Gastrocnemius medialis (tissue), 4 donors: ENCODE results near the gene COL27A1. TPM values are rescaled to one million over a fixed set of nuclear protein-coding genes. Genes with fewer than 3 reads are reported as not detected.
A peak's percentile ranks its signal among the peaks of the same experiment; 100 is the strongest.

Experiments
- ATAC-seq, 2 donors: fragments of 150-250 bp; one replicate each; pipeline ENCODE4 v1.9.1; 2016
- DNase-seq, 2 donors: peaks; one replicate each; pipeline ENCODE4 v3.0.0-alpha.2; 2019
- H3K27ac ChIP-seq, 4 donors: fragments of 200-600 bp; sonication (generic); 1 replicate in 1 of 4; 2 replicates in 3 of 4; pipeline ENCODE4 v1.5.1; 2016 to 2018; ENCODE audit warnings: mild to moderate bottlenecking in 2 of 4, moderate library complexity in 1 of 4
- H3K27me3 ChIP-seq, 3 donors: fragments of 200-600 bp; sonication (generic) in 2 of 3; 1 replicate in 1 of 3; 2 replicates in 2 of 3; pipeline versions ENCODE4 v1.5.1 to v1.6.0; 2016 to 2019; ENCODE audit warnings: mild to moderate bottlenecking in 1 of 3, moderate library complexity in 1 of 3
- H3K36me3 ChIP-seq, 2 donors: fragments of 200-600 bp; sonication (generic) in 1 of 2; one replicate each; pipeline ENCODE4 v1.5.1; 2017 to 2018
- H3K4me1 ChIP-seq, 2 donors: fragments of 200-600 bp; sonication (generic) in 1 of 2; one replicate each; pipeline ENCODE4 v1.5.1; 2016 to 2017; ENCODE audit warnings: mild to moderate bottlenecking in 2 of 2
- H3K4me3 ChIP-seq, 4 donors: fragments of 200-600 bp; sonication (generic) in 3 of 4; 1 replicate in 1 of 4; 2 replicates in 3 of 4; pipeline ENCODE4 v1.5.1; 2016 to 2019; ENCODE audit warnings: mild to moderate bottlenecking in 2 of 4
- H3K9me3 ChIP-seq, 3 donors: fragments of 200-600 bp; sonication (generic) in 2 of 3; 1 replicate in 1 of 3; 2 replicates in 2 of 3; pipeline ENCODE4 v1.5.1; 2016 to 2019
- POLR2A ChIP-seq, 2 donors: fragments of 450-650 bp; IDR thresholded peaks; one replicate each; pipeline ENCODE4 v1.6.1; 2017; ENCODE audit warnings: antibody characterized with exemption in 2 of 2, mild to moderate bottlenecking in 2 of 2, moderate library complexity in 2 of 2
- in situ Hi-C, 4 donors: fragments of 200-750 bp; cut with MboI; loops; one replicate each; pipeline versions ENCODE4 v1.15.0 to v1.8.0; 2017; ENCODE audit warnings: low sequenced_read_pairs in 4 of 4
- intact Hi-C: fragments of 100-400 bp; cut with DNase I; formaldehyde crosslinking; loops from one replicate; pipeline ENCODE4 v1.15.1; 2023; ENCODE audit warnings: low total_unique reads
- total RNA-seq, 4 donors: library from RNA; depleted of rRNA; stranded (reverse); fragments of >200 nt; gene quantifications; one replicate each; pipeline versions ENCODE4 v1.1.0 to v1.2.3, GENCODE V29; 2016
- TF ChIP-seq, protein P1 (sequence below), 5 experiments: fragments of 450-650 bp in 3 of 5; fragments of 200-600 bp in 2 of 5; sonication (generic) in 2 of 5; IDR thresholded peaks in 4 of 5; conservative IDR thresholded peaks in 1 of 5; 1 replicate in 4 of 5; 2 replicates in 1 of 5; pipeline ENCODE4 v1.5.1; 2016 to 2019; ENCODE audit warnings: antibody characterized with exemption in 5 of 5, mild to moderate bottlenecking in 3 of 5, moderate library complexity in 3 of 5

The COL27A1 gene
- total RNA-seq, 4 donors from 2014 or later: 0.42 to 1.4 (median 0.95) TPM

DNA sequence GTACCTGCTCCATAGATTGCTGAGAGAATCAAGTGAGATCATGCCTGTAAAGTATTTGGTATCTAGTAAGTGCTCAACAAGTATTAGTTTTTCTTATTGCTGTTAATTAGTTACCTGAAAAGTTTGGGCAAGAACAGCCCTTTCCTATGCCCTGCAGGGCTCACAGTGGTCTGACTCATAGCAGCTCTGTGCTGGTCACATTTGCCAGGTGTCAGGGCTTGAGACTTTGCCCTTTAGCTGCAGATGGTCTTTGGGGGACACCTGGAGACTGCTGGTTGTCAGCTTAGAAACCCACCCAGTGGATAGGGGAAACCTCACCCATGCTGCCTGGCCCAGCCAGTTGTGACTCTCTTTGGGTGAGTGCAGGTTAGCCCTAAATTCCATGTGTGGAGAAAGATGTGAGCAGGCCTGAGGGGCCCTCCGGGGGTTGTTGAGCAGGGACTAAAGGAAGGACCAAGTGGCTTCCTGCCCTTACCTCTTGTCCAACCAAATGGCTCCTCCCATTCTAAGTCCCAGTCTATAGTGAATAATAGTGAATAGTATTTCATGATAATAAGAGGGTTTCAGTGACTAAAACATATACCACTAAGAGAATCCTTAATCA, 9.0 kb downstream of the COL27A1 start:
- TF ChIP-seq, protein P1, sequence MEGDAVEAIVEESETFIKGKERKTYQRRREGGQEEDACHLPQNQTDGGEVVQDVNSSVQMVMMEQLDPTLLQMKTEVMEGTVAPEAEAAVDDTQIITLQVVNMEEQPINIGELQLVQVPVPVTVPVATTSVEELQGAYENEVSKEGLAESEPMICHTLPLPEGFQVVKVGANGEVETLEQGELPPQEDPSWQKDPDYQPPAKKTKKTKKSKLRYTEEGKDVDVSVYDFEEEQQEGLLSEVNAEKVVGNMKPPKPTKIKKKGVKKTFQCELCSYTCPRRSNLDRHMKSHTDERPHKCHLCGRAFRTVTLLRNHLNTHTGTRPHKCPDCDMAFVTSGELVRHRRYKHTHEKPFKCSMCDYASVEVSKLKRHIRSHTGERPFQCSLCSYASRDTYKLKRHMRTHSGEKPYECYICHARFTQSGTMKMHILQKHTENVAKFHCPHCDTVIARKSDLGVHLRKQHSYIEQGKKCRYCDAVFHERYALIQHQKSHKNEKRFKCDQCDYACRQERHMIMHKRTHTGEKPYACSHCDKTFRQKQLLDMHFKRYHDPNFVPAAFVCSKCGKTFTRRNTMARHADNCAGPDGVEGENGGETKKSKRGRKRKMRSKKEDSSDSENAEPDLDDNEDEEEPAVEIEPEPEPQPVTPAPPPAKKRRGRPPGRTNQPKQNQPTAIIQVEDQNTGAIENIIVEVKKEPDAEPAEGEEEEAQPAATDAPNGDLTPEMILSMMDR (IDR thresholded peaks at IDR 0.05 in 4 of 5, conservative IDR thresholded peaks at IDR 0.05 in 1 of 5): no peak
- TF ChIP-seq POLR2A (IDR thresholded peaks at IDR 0.05): no peak
- intact Hi-C loops: no loop called here
- DNase-seq (no peak), ATAC-seq (no peak)
- H3K27me3 ChIP-seq: no peaks in the 10 kb centered on the region
- H3K27ac ChIP-seq: peak overlapping the region in 1 of 4 donors; percentile 18
- in situ Hi-C loops: loop anchor here in 2 of 4 donors (10.0 kb wide), 2 partner anchors 111 to 121 kb away; no protein-coding TSS in a partner anchor
- peaks cover 31 to 33% of the 10 kb centered on the region in 2 donors for H3K4me1 ChIP-seq
- H3K4me3 ChIP-seq: no peak overlapping the region
- H3K9me3 ChIP-seq: no peaks in the 10 kb centered on the region
- no peaks in the 10 kb centered on the region for H3K36me3 ChIP-seq

DNA sequence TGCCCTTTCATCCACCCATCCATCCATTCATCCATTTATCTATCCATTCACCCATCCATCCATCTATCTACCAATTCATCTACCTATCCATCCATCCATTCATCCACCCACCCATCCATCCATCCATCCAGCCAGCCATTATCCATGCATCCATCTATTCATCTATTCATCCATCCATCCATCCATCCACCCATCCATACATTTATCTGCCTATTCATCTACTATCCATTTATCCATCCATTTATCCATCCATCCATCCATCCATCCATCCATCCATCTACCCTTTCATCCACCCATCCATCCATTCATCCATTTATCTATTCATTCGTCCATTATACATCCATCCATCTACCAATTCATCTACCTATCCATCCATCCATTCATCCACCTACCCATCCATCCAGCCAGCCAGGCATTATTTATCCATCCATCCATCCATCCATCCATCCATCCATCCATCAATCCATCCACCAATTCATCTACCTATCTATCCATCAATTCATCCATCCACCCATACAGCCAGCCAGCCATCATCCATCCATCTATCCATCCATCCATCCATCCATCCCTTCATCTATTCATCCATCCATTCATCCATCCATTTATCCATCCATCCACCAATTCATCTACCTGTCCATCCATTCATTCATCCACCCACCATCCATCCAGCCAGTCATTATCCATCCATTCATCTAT, 10.2 kb downstream of the COL27A1 start:
- Histone ChIP-seq H3K4me1 (peaks cover 31 to 34% of the 10 kb centered on the region in 2 donors), H3K27ac (no peak overlapping the region), H3K9me3 (no peaks in the 10 kb centered on the region), H3K27me3 (no peaks in the 10 kb centered on the region), H3K36me3 (no peaks in the 10 kb centered on the region), H3K4me3 (no peak overlapping the region)
- ATAC-seq (no peak), DNase-seq (no peak)
- intact Hi-C loops (no loop called here), in situ Hi-C loops (loop anchor here in 2 of 4 donors (10.0 kb wide), 2 partner anchors 109 to 119 kb away; no protein-coding TSS in a partner anchor)
- TF ChIP-seq POLR2A (IDR thresholded peaks at IDR 0.05): no peak
- TF ChIP-seq, protein P1 (IDR thresholded peaks at IDR 0.05 in 4 of 5, conservative IDR thresholded peaks at IDR 0.05 in 1 of 5): no peak

GRCh38 chr9:114166103-114166470, 10.8 kb downstream of the COL27A1 start:
- intact Hi-C loops: no loop called here
- no peak overlapping the region for H3K4me3 ChIP-seq
- no peak for ATAC-seq
- no peak overlapping the region for H3K27ac ChIP-seq
- no peaks in the 10 kb centered on the region for H3K27me3 ChIP-seq
- peaks cover 31 to 34% of the 10 kb centered on the region in 2 donors for H3K4me1 ChIP-seq
- in situ Hi-C loops: loop anchor here in 2 of 4 donors (10.0 kb wide), 2 partner anchors 109 to 119 kb away; no protein-coding TSS in a partner anchor
- TF ChIP-seq, protein P1 (IDR thresholded peaks at IDR 0.05 in 4 of 5, conservative IDR thresholded peaks at IDR 0.05 in 1 of 5): no peak
- no peak for TF ChIP-seq POLR2A (IDR thresholded peaks at IDR 0.05)
- no peak for DNase-seq
- no peaks in the 10 kb centered on the region for H3K36me3 ChIP-seq
- H3K9me3 ChIP-seq: no peaks in the 10 kb centered on the region

GRCh38 chr9:114166614-114167572, 11.6 kb downstream of the COL27A1 start:
- ATAC-seq (no peak), DNase-seq (no peak)
- no peaks in the 10 kb centered on the region for H3K9me3 ChIP-seq
- TF ChIP-seq, protein P1 (IDR thresholded peaks at IDR 0.05 in 4 of 5, conservative IDR thresholded peaks at IDR 0.05 in 1 of 5): no peak
- peaks cover 23 to 26% of the 10 kb centered on the region in 2 donors for H3K4me1 ChIP-seq
- in situ Hi-C loops: loop anchor here in 2 of 4 donors (10.0 kb wide), 2 partner anchors 108 to 118 kb away; no protein-coding TSS in a partner anchor
- H3K4me3 ChIP-seq: no peak overlapping the region
- intact Hi-C loops: no loop called here
- H3K36me3 ChIP-seq: no peaks in the 10 kb centered on the region
- H3K27ac ChIP-seq: no peak overlapping the region
- H3K27me3 ChIP-seq: no peaks in the 10 kb centered on the region
